Measurements from ENCODE around the gene ELP1. TPM values are rescaled to one million over a fixed set of nuclear protein-coding genes. Genes with fewer than 3 reads are reported as not detected.

ELP1 gene
- total RNA-seq, 1 donor from 2014 or later, result 46.6 TPM

DNA sequence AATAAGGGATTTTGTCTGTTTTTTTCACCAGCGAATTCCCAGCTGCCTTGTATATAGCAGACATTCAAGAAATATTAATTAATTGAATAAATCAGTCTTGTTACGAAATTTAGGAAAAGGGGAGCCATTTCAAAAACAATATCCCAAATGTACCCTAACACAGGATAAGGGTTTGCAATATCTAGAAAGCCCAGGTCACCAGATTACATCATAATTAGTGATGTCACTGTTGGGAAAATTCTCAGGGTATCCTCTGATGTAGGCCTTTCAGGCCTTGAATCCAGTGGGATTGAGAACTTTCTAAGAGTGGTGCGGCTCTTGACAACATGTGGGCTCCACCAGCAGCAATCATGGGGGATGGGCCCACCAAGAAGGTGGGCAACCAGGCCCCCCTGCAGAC, 71.9 kb downstream of the ELP1 start, which contains the start of gene ACTL7A:
TSS of gene ACTL7A (plus strand) at position 270 of the 400 bp plus-strand sequence. CDS start at position 327, 57 bp downstream.
- Mint-ChIP-seq H3K27me3 (no peaks in the 10 kb centered on the region), H3K36me3 (ENCODE audit: insufficient read depth) (no peaks in the 10 kb centered on the region), H3K9me3 (ENCODE audit: low read depth) (no peaks in the 10 kb centered on the region), H3K4me3 (ENCODE audit: low read depth) (no peak within 1 kb of the TSS), H3K4me1 (ENCODE audit: low read depth) (no peaks in the 10 kb centered on the region), H3K27ac (no peak within 1 kb of the TSS)
- no peak for DNase-seq (ENCODE audit: low spot score, unreplicated experiment)
- TF ChIP-seq, protein P1, sequence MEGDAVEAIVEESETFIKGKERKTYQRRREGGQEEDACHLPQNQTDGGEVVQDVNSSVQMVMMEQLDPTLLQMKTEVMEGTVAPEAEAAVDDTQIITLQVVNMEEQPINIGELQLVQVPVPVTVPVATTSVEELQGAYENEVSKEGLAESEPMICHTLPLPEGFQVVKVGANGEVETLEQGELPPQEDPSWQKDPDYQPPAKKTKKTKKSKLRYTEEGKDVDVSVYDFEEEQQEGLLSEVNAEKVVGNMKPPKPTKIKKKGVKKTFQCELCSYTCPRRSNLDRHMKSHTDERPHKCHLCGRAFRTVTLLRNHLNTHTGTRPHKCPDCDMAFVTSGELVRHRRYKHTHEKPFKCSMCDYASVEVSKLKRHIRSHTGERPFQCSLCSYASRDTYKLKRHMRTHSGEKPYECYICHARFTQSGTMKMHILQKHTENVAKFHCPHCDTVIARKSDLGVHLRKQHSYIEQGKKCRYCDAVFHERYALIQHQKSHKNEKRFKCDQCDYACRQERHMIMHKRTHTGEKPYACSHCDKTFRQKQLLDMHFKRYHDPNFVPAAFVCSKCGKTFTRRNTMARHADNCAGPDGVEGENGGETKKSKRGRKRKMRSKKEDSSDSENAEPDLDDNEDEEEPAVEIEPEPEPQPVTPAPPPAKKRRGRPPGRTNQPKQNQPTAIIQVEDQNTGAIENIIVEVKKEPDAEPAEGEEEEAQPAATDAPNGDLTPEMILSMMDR (IDR thresholded peaks at IDR 0.05; ENCODE audit: unreplicated experiment), result no peak

GRCh38 chr9:108861464-108861863, 72.5 kb downstream of the ELP1 start:
- DNase-seq (ENCODE audit: low spot score, unreplicated experiment), result no peak
- H3K4me3 Mint-ChIP-seq (ENCODE audit: low read depth), result no peak overlapping the region
- H3K4me1 Mint-ChIP-seq (ENCODE audit: low read depth), result no peaks in the 10 kb centered on the region
- no peaks in the 10 kb centered on the region for H3K9me3 Mint-ChIP-seq (ENCODE audit: low read depth)
- H3K27ac Mint-ChIP-seq, result no peak overlapping the region
- H3K36me3 Mint-ChIP-seq (ENCODE audit: insufficient read depth), result no peaks in the 10 kb centered on the region
- TF ChIP-seq, protein P1 (IDR thresholded peaks at IDR 0.05; ENCODE audit: unreplicated experiment), result no peak
- H3K27me3 Mint-ChIP-seq, result peaks cover 3% of the 10 kb centered on the region

DNA sequence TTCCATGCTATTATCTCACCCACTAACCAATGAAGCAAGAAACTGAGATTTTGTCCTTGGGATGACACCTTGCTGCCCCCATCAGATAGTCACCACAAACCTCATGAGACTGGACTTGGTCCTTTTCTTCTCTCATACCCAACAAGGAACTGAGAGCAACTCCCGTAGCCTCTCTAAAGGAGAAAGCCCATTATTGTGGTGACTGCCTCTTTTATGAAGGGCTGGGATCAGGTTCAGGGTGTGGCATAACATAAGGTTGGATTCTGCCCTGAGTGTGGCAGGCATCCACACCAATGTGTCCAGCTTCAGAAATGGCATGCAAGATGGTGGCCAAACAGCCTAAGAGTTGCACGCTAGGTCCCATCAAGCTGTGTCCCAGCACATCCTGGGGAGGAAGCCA, 73.2 kb downstream of the ELP1 start:
- TF ChIP-seq, protein P1 (IDR thresholded peaks at IDR 0.05; ENCODE audit: unreplicated experiment), result no peak
- H3K36me3 Mint-ChIP-seq (ENCODE audit: insufficient read depth), result no peaks in the 10 kb centered on the region
- no peaks in the 10 kb centered on the region for H3K9me3 Mint-ChIP-seq (ENCODE audit: low read depth)
- peaks cover 4% of the 10 kb centered on the region for H3K27me3 Mint-ChIP-seq
- no peak overlapping the region for H3K27ac Mint-ChIP-seq
- H3K4me1 Mint-ChIP-seq (ENCODE audit: low read depth), result no peaks in the 10 kb centered on the region
- no peak overlapping the region for H3K4me3 Mint-ChIP-seq (ENCODE audit: low read depth)
- no peak for DNase-seq (ENCODE audit: low spot score, unreplicated experiment)

DNA sequence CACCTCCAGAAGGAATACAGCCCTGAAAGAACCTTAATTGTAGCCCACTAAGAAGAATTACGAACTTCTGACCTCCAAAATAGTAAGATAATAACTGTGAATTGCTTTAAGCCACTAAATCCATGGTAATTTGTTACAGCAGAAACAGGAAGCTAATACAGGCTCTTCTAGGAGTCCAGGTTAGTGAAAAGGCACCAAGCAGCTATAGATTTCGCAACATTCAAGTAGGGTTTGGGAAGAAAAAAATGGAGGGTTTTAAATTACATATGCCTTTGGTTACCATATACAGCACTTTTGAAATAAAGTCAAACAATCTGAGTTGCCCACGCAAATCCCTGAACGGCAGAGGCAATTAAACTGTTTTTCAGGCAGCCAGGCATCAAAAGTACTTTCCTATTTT, 73.6 kb downstream of the ELP1 start:
- H3K27ac Mint-ChIP-seq, result no peak overlapping the region
- no peak for DNase-seq (ENCODE audit: low spot score, unreplicated experiment)
- no peaks in the 10 kb centered on the region for H3K4me1 Mint-ChIP-seq (ENCODE audit: low read depth)
- H3K27me3 Mint-ChIP-seq, result peaks cover 4% of the 10 kb centered on the region
- H3K9me3 Mint-ChIP-seq (ENCODE audit: low read depth), result no peaks in the 10 kb centered on the region
- no peak overlapping the region for H3K4me3 Mint-ChIP-seq (ENCODE audit: low read depth)
- no peaks in the 10 kb centered on the region for H3K36me3 Mint-ChIP-seq (ENCODE audit: insufficient read depth)
- TF ChIP-seq, protein P1 (IDR thresholded peaks at IDR 0.05; ENCODE audit: unreplicated experiment), result no peak

DNA sequence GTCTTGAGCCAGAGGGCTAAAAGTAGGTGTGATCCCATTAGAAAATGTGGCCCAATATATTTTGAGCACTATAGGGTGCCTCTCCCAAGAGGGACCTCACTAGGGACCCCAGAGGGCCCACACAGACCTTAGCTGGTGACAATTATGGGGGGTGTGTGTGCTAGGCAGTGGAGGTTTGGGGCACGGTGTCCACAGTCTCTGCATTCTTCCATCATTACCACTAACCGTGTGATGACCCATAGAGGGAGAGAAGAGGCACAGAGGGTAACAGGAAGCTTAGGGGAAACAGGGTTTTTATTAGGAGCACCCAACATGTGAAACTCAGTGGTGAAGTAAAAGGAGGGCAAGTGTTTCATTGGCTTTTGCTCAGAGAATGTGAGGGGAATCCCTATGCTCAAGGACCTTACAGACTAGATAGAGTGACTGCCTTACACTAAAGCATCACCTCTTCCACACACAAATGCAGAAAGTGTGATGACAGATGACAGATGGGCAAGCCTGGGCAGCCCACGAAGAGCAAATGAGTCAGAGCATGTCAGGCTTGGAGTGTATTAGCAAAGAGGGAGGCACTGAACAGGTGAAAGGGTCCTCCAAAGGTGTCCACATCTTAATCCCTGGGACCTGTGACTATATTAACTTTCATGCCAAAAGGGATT, 74.3 kb downstream of the ELP1 start:
- peaks cover 4% of the 10 kb centered on the region for H3K27me3 Mint-ChIP-seq
- no peak for DNase-seq (ENCODE audit: low spot score, unreplicated experiment)
- H3K4me3 Mint-ChIP-seq (ENCODE audit: low read depth), result no peak overlapping the region
- H3K27ac Mint-ChIP-seq, result no peak overlapping the region
- TF ChIP-seq, protein P1 (IDR thresholded peaks at IDR 0.05; ENCODE audit: unreplicated experiment), result no peak
- no peaks in the 10 kb centered on the region for H3K4me1 Mint-ChIP-seq (ENCODE audit: low read depth)
- H3K9me3 Mint-ChIP-seq (ENCODE audit: low read depth), result no peaks in the 10 kb centered on the region
- H3K36me3 Mint-ChIP-seq (ENCODE audit: insufficient read depth), result no peaks in the 10 kb centered on the region

All from progenitor cell of endocrine pancreas (in vitro differentiated cells).